GM12875 (cell line): ENCODE measurements around the gene RUVBL1.

Source experiments
- H3K4me3 ChIP-seq: one replicate; pipeline ENCODE4 v1.5.1; 2011; ENCODE audit warnings: low read depth, low read length, control low read depth
- CTCF ChIP-seq: IDR thresholded peaks from 2 replicates; pipeline ENCODE4 v1.5.1; 2011; ENCODE audit warnings: low read depth, mild to moderate bottlenecking, control low read depth, inconsistent platforms, low read length, moderate library complexity, borderline replicate concordance; ENCODE audit not compliant: insufficient read depth

The RUVBL1 gene

GRCh38 chr3:128051459-128051836 lies 72.2 kb downstream of the RUVBL1 start:
- H3K4me3 ChIP-seq = peak overlapping the region; percentile 81

DNA sequence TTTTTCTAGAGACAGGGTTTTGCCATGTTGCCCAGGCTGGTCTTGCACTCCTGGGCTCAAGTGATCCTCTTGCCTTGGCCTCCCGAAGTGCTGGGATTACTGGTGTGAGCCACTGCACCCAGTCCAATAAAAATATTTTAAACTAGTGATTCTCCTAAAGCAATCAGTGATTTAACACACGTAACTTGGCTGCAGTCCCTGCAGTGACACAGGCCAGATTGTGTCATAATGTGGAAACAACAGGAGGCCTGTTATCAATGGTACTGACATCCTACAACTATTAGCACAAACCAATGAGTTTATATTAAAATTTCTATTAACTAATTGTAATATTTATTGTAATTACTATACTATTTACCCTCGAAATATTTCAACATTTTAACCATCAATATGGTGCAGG lies 73.0 kb downstream of the RUVBL1 start:
- H3K4me3 ChIP-seq = no peak overlapping the region

More at GRCh38 chr3:128051459-128051836, 72.2 kb downstream of the RUVBL1 start:
- TF ChIP-seq CTCF = no peak

GRCh38 chr3:128041344-128041743 lies 82.3 kb downstream of the RUVBL1 start:
- TF ChIP-seq CTCF = no peak
- H3K4me3 ChIP-seq = no peak overlapping the region

More for the DNA sequence above, 73.0 kb downstream of the RUVBL1 start:
- TF ChIP-seq CTCF = no peak

- no peak for TF ChIP-seq CTCF
- no peak overlapping the region for H3K4me3 ChIP-seq
Measured at GRCh38 chr3:128040660-128041059, 83.0 kb downstream of the RUVBL1 start.

DNA sequence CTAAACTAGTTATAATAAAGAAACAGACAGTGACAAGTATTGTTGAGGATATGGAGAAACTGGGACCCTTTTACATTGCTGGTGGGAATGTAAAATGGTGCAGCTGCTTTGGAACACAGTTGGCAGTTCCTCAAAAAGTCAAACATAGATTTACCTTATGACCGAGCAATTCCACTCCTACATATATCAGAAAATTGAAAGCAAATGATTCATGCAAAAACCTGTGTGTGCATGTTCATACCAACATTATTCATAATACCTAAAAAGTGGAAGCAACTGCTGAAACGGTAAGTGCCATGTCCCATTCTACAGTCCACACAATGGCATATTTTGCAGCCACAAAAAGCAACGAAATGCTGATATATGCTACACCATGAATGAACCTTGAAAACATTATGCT lies 83.6 kb downstream of the RUVBL1 start:
- H3K4me3 ChIP-seq = no peak overlapping the region
- no peak for TF ChIP-seq CTCF

- no peak for TF ChIP-seq CTCF
- no peak overlapping the region for H3K4me3 ChIP-seq
Measured at GRCh38 chr3:128036119-128036518, 87.5 kb downstream of the RUVBL1 start.

- no peak overlapping the region for H3K4me3 ChIP-seq
- TF ChIP-seq CTCF = no peak
Measured at GRCh38 chr3:128033102-128033501, 90.5 kb downstream of the RUVBL1 start.
